GM19023 (cell line): ENCODE measurements around the gene PI16.
"Not testable (repeated sequence)": the region's sequence is repeated elsewhere in the genome, so short reads cannot be mapped to it uniquely, and the experiment has no call there.

Source experiments
- ATAC-seq: cut with Tn5 transposase; IDR thresholded peaks from one replicate; pipeline ENCODE4 v1.9.1; 2021; ENCODE audit warnings: mild to moderate bottlenecking, moderate library complexity; ENCODE audit not compliant: unreplicated experiment

The PI16 gene

DNA sequence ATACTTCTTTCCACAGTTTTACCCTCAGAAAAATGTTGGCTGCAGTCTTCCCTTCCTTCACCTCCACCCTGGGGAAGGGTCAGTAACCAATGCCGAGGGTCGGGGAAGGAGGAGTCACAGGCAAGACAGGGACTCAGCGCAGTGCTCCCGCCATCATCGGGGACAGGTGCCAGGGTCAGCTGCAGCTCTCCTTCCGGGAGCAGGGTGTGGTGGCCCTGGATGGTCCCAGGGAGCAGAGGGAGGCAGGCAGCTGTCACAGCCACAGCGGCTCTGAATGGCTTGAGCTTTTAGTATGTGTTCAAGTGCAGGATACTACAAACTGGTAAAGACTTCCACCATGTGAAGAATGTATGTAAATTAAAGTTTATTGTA lies 26.0 kb upstream of the PI16 start:
- no peak for ATAC-seq

DNA sequence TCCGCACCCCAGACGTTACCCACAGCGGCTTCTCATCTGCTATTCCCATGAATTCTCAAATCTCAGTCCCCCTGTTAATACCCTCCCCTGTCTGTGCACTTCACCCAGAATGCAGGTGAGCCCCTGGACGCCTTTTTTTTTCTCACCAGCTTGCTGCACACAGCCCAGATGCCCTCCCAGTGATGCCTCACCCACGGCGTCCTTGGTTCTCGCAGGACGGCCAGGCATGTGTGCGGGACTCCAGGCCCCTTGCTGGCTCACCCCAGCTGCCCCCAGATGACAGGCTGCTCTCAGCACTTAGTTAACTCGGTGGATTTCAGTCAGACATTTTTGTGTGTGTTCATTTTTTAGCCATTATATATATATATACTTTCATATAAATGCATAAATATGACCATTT lies 25.4 kb upstream of the PI16 start:
- ATAC-seq = no peak

DNA sequence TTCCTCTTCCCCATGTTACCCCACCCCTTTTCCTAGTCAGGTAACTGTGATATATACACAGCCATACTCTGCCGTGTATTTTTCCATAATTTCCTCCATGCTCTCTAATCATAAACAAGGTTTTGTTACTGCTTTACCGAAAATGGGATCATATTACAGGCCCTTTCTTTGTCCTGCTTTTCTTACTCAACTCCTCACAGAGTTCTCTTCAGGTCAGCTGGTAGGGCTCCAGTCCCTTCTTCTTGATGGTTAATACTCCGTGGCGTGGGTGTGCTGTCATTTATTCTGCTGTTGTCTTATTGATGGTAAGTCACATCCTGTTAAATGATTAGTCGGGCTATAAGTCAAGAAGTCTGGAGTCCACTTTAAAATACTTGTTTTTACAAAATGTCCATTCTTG lies 24.9 kb upstream of the PI16 start:
- ATAC-seq = no peak

DNA sequence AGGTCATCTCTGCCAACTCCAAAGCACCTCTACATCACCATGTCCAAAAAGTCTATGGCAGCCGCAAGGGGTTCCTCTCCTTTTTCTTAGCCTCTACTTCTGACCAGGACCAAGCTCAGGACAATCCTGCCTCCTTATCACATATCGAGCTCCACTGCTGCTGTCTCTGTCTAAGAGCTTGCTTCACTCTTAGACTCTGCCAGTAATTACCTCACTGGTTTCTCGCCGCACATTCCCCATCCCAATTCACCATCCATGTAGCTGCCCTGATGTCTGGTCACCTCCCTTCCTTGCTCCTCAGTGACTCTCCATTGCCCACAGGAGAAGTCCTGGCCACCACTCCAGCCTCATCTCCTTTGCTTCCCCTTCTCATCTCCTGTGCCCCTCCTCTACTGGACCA lies 24.1 kb upstream of the PI16 start:
- no peak for ATAC-seq

DNA sequence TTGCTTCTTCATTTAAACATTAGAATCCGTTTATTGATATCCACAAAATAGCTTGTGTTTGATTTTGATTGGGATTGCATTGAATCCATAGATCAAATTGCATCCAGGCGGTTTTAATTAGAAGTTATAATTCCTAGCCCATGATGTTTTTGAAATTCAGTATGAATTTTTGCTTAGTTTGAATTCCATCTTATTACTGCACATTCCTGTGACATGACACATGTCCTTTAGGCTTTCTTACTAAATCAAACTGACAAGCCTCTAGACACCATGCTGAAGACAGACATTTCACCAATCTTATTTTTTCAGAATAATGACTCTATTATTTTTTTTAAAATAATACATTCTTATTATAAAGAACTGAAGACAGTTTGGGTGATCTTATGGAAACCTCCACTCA lies 21.4 kb upstream of the PI16 start:
- ATAC-seq = no peak

DNA sequence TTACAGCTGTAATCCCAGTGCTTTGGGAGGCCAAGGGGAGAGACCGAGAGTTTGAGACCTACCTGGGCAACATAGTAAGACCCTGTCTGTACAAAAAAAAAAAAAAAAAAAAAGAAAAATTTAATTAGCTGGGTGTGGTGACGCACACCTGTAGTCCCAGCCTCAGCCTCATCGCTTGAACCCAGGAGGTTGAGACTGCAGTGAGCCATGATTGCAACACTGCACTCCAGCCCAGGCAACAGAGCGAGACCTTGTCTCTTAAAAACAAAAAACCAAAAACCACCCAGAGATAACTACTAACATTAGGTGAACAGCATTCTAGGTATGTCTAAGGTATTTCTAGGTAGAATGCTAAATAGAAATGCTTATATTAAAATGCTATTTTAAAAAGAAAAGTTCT lies 21.0 kb upstream of the PI16 start:
- ATAC-seq = no peak

DNA sequence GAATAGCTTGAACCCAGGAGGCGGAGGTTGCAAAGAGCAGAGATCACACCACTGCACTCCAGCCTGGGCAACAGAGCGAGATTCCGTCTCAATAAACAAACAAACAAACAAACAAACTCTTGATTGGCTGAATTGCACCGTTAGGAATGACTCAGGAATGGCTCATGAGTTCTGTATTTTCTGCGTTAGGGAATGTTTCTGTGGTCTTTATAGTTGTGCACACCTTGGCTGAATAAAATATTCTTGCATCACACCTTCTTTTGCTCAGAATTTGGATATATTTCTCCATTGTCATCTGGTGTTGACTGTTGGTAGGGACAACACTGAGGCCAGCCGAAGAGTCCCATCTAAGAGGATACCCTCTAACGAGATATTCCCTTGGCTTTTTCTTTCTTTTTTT lies 19.6 kb upstream of the PI16 start:
- no peak for ATAC-seq

DNA sequence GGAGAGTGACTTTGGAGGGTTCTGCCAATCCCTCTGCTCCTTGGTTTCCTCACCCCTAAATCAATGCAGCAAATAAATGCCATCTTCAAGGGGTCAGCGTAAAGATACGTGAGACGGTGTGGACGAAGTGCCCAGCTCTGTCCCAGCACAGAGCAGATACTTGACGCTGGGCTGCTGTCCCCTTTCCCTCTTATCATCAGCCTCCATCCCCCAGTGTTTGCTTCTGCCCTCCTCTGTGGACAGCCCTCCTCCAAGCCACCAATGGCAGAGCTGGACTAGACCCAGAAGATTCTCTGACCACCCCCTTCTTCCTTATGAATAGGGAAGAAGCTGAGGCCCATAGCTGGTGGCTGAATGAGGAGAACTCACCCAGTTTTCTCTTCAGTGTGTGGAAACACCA lies 17.7 kb upstream of the PI16 start:
- no peak for ATAC-seq

DNA sequence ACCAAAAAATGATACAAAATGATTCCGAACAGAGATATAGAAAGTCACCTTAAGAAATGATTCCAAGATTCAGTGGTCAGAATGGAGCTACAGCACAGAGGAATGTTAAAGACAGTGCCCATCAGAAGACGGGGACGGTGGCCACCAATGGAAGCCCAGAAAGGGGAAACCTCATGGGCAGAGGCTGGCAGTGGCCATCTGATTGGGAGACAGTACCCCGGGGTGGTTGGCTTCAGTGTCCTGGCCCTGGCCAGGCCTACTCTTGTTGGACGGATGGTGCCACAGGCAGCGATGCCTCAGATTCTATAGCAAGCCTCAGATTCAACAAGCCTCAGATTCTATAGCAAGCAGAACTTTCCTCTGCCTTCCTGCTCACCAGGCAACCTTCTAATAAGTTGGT lies 16.6 kb upstream of the PI16 start:
- no peak for ATAC-seq

DNA sequence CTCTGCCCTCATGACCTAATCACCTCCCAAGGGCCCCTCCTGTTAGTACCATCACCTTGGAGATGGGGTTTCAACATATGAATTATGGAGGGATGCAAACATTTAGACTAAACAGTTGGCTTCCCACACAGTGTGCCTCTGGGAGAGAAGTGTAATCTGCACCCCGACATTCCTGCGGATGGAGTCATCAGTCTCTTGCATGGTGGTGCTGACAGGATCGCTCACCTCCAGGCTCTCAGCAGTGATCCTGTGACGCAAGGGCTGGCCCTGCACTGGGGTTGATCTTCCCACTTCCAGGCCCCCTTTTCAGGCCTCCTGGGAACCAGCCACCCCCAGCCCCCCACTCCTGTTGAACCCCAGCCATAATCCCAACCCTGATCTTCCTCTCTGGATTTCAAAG lies 16.0 kb upstream of the PI16 start:
- ATAC-seq = no peak

DNA sequence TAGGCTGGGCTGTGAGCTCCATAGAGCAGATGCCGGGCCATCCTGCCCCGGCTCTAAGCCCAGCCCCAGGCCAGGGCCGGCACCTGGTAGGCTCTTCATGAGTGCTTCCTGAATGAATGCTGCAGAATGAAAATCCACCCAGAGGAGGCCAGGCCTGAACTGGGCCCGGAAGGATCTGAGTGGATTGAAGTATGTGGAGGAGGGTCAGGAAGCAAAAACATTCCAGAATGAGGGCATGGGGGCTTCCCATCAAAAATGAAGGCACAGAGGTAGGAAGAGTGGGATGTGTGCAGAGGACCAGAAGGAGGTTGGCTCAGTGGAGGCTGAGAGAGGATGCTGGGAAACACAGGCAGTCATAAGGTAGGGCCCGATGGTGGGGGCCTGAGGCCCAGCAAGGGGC lies 15.5 kb upstream of the PI16 start:
- ATAC-seq = not testable (repeated sequence)

DNA sequence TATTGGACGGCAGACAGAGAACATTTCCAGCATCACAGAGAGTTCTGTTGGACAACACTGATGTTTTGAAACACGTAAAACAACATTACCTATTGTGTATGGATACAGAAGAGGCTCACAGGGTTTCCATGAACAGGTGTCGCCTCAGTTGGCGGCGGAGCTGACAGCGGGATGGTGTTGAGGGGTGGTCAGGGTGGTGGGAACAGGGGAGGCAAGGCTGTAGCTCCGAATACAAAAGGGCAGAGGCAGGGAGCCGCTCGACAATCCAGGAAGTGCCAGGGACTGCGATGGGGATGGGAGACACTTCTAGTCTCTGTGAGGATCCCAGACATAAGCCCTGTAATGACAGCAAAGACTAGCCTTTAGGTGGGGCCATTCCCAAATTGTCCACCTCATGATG lies 14.5 kb upstream of the PI16 start:
- ATAC-seq = no peak

DNA sequence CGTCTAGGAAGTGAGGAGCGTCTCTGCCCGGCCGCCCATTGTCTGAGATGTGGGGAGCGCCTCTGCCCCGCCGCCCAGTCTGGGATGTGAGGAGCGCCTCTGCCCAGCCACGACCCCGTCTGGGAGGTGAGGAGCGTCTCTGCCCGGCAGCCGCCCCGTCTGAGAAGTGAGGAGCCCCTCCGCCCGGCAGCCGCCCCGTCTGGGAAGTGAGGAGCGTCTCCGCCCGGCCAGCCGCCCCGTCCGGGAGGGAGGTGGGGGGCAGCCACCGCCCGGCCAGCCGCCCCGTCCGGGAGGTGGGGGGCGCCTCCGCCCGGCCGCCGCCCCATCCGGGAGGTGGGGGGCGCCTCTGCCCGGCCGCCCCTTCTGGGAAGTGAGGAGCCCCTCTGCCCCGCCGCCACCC lies 13.0 kb upstream of the PI16 start:
- not testable (repeated sequence) for ATAC-seq

DNA sequence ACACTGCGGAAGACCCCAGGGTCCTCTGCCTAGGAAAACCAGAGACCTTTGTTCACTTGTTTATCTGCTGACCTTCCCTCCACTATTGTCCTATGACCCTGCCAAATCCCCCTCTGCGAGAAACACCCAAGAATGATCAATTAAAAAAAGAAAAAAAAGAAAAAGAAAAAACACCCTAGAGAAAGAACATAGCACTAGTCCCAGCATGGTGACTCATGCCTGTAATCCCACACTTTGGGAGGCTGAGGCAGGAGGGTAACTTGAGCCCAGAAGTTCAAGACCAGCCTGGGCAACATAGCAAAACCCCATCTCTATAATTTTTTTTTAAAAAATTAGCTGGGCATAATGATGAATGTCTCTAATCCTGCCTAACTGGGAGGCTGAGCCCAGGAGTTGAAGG lies 12.2 kb upstream of the PI16 start:
- ATAC-seq = not testable (repeated sequence)

DNA sequence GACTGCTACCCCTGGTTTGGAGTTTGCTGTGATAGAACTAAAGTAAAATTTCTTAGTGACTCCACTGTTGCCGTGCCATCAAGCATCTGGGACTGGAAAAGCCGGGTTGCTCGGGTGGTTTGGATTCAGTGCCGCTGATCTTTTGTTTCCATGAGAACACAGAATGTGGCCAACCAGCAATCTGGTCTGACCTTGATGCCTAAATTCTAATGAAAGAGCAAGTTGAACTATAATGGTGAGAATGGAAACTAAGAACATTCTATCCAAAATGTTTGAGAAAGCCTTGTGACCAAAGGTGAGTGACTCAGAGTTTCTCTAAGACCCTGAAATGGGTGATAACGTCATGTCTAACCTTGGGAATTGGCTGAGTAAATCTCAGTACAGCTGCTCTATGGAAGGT lies 9.9 kb upstream of the PI16 start:
- no peak for ATAC-seq

DNA sequence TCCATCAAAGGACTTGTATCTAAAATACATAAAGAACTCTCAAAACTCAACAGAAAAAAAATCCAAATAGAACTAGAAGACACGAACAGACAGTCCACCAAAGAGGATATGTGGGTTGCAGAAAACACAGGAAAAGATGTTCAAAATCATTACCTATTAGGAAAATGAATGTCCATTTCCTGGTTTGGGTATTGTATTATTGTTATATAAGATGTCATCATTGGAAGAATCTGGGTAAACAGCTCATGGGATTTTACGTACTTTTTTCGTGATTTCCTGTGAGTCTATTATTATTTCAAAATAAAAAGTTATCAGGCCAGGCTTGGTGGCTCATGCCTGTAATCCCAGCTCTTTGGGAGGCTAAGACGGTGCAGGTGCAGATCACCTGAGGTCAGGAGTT lies 9.2 kb upstream of the PI16 start:
- ATAC-seq = no peak

DNA sequence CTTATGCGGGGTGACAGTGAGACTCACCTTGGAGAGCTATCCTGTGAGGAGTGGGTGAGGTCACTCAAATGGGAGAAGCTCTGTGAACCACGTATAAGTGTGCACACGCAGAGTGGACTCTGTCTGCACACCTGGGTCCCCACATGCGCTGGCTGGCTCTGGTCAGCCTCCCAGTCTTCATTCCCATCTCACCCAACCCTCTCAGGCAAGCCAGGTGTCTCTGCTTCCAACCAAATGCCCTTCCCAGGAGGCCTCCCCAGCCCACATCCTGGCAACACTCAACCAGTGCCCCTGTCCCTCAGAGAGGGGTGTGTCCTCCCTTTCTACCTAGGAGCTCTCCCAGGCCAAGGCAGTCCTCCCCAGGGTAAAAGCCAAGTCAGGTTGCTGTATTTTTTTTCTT lies 8.0 kb upstream of the PI16 start:
- ATAC-seq = no peak

DNA sequence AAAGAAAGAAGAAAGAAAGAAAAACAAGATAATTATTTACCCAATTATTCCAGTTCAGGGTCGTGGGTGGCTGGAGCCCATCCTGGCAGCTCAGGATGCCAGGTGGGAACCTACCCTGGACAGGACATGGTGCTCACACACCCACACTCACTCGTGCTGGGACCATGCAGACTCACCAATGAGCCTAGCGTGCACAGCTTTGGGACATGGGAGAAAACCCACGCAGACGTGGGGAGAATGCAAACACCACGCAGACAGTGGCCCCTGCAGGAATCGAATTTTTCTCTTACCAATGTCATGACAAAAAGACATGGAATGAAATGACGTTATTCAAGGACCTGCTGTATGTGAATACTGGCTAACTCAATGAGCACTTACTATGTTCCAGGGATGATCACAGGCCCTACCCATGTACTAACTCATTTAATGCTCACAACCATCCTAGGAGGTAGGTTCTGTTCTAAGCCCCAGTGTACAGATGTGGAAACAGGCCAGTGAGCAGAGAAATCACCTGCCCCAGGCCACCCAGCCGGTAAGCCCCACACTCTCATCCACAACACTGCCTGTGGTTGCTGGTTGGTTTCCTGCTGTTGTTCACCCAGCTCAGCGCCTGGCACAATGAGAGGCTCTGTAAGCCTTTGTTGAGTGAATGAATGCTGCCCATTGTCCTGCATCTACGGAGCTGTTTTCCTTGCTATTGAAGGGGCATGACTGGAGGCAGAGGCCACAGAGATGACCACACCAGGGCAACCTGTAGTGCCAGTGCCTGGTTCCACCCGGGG lies 6.8 kb upstream of the PI16 start:
- ATAC-seq = no peak

DNA sequence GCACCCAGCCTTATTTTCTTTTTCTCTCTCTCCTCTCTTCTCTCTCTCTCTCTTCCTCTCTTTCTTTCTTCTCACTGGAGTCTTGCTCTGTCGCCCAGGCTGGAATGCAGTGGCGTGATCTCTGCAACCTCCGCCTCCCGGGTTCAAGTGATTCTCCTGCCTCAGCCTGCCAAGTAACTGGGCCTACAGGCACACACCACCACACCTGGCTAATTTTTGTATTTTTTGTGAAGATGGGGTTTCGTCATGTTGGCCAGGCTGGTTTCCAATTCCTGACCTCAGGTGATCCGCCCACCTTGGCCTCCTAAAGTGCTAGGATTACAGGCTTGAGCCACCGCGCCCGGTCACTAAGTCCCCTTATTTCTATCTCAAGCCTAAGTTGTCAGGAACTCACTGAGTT lies 5.5 kb upstream of the PI16 start:
- not testable (repeated sequence) for ATAC-seq

DNA sequence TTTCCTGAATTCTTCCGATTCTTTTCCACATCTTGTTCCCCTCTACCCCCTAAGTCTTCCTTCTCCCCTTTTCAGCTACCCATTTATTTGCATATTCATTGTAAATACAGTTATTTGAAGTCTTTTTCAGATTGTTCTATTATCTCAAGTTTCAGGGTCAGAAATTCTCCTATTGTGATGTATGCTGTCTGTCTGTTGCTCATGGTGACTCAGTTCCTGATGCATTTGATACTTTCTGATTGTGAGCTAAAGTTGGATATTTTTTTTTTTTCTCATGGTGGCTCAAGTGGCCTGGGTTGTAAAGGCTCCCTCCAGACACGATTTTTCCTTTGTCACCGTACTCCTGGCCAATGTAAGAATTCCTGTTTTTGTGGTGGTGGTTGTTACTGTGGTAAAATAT lies 4.9 kb upstream of the PI16 start:
- no peak for ATAC-seq

DNA sequence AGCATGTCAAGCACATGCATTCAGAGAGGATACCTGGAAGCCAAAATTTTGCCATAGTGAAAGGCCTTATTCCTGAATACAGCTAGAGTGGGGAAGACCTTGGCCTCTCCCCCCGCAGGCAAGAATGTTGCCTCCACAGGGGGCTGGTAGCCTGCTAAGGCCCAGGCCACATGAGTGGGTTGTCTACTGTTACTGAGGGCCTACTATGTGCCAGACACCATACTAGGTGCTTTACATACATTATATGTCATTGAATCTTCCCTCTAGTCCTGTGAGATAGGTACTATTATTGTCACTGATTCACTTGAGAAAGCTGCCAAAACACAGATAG lies 642 bp upstream of the PI16 start:
- ATAC-seq = no peak

DNA sequence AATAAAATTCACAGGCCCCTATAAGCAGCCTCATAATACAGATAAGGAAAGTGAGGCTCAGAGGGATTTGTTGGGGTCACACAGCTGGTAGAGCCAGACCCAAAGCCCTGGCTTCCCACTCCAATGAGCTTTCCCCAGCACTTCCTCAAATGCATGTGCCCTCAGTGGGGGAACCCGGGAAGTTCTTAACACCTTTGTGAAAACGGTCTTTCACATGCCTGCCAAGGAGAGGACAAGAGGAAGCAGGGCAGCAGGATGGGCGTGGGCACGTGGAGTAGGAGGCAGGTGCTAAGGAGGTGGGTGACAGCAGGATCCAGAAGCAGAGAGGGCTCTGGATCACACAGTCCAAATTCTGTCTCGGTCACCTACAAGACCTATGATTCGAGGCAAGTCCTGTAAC lies 598 bp downstream of the PI16 start:
- no peak for ATAC-seq

DNA sequence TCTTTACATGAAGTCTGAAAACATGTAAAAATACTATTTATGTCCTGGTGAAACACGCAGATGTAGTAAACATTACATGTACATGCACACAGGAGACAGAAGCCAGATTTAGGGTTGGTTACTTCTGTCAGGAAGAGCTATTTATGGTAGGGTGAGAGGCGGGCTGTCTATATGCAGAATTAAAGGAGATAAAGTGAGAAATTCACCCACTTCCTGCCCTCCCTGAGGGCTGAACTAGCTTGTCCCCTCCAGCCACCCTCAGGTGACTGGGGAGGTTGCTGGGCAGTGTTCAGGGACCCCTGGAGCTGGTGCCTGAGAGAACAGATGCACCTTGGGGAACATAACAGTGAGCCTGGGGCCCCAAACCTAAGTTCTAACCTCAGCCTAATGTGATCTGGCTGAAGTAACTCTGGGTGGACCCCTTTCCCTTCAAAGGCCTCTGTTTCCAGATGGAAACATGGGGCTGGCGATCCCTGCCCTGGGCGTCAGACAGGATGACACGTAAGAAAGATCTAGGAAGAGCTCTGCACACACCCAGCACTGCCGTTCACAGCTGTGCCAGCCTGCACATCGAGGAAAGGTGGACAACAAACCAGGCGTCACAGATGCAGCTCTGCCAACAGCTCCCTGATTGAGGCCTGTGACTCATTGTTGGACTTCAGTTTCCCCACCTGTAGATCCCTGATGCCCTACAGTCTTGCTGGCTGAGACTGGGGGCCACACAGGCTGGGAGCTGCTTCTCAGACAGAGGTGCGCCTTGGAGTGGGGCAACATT lies 1.3 kb downstream of the PI16 start:
- ATAC-seq = no peak
